Mesendoderm (in vitro differentiated cells): ENCODE data around the gene ARHGEF10L.

Experiments
- DNase-seq: peaks from one replicate; pipeline ENCODE4 v3.0.0; 2013
- H2AK5ac ChIP-seq: 2 replicates; pipeline ENCODE4 v1.6.1; 2013; ENCODE audit warnings: low read length, inconsistent platforms
- H2BK120ac ChIP-seq: 2 replicates; pipeline ENCODE4 v1.6.1; 2013; ENCODE audit warnings: low read depth, mild to moderate bottlenecking, low read length, moderate library complexity, mixed read lengths
- H2BK15ac ChIP-seq: replicated peaks from 2 replicates; pipeline ENCODE4 v1.6.1; 2013; ENCODE audit warnings: low read depth, mild to moderate bottlenecking, moderate library complexity
- H2BK5ac ChIP-seq: 2 replicates; pipeline ENCODE4 v1.6.1; 2013; ENCODE audit warnings: low read length, inconsistent platforms
- H3K18ac ChIP-seq: 2 replicates; pipeline ENCODE4 v1.6.1; 2013; ENCODE audit warnings: mild to moderate bottlenecking, low read length, mixed read lengths
- H3K23ac ChIP-seq: one replicate; pipeline ENCODE4 v1.6.1; 2013; ENCODE audit warnings: low read length
- H3K27ac ChIP-seq: 2 replicates; pipeline ENCODE4 v1.5.1; 2013; ENCODE audit warnings: low read depth, mild to moderate bottlenecking, inconsistent platforms, low read length, moderate library complexity
- H3K27me3 ChIP-seq: 2 replicates; pipeline ENCODE4 v1.6.1; 2013; ENCODE audit warnings: low read length, control low read depth, mild to moderate bottlenecking, inconsistent platforms; ENCODE audit not compliant: insufficient read depth, poor library complexity
- H3K36me3 ChIP-seq: 2 replicates; pipeline ENCODE4 v1.6.1; 2013; ENCODE audit warnings: low read length, inconsistent platforms; ENCODE audit not compliant: control insufficient read depth, insufficient read depth
- H3K4ac ChIP-seq: one replicate; pipeline ENCODE4 v1.6.1; 2013; ENCODE audit warnings: low read depth, mild to moderate bottlenecking, low read length, moderate library complexity
- H3K4me1 ChIP-seq: 2 replicates; pipeline ENCODE4 v1.6.1; 2013; ENCODE audit warnings: low read depth, low read length, inconsistent platforms; ENCODE audit not compliant: control insufficient read depth
- H3K4me2 ChIP-seq: 2 replicates; pipeline ENCODE4 v1.6.1; 2013; ENCODE audit warnings: low read length
- H3K4me3 ChIP-seq: 2 replicates; pipeline ENCODE4 v1.5.1; 2013; ENCODE audit warnings: mild to moderate bottlenecking, low read length
- H3K56ac ChIP-seq: one replicate; pipeline ENCODE4 v1.6.1; 2013; ENCODE audit warnings: low read length
- H3K79me1 ChIP-seq: 2 replicates; pipeline ENCODE4 v1.6.1; 2013; ENCODE audit warnings: low read length, inconsistent platforms
- H3K79me2 ChIP-seq: 2 replicates; pipeline ENCODE4 v1.6.1; 2013; ENCODE audit warnings: mild to moderate bottlenecking, low read length; ENCODE audit not compliant: control insufficient read depth, insufficient read depth
- H3K9ac ChIP-seq: 2 replicates; pipeline ENCODE4 v1.6.1; 2013; ENCODE audit warnings: low read length, inconsistent platforms
- H4K5ac ChIP-seq: one replicate; pipeline ENCODE4 v1.6.1; 2013; ENCODE audit warnings: low read length
- H4K8ac ChIP-seq: one replicate; pipeline ENCODE4 v1.6.1; 2013; ENCODE audit warnings: low read depth, mild to moderate bottlenecking, control low read depth, low read length, moderate library complexity
- WGBS: extraction: QIAGEN DNeasy Blood & Tissue Kit; methylation state at CpG from one replicate; pipeline ENCODE4 v1.1.7; 2013; ENCODE audit warnings: low lambda C conversion rate, missing lambda C conversion rate; ENCODE audit not compliant: insufficient coverage; ENCODE audit errors: extremely low coverage; 5-methylcytosine and 5-hydroxymethylcytosine counted together

The ARHGEF10L gene

GRCh38 chr1:17700945-17701810 is 161.7 kb downstream of the ARHGEF10L start:
- Histone ChIP-seq H3K4me3 (no peak overlapping the region), H3K18ac (no peak overlapping the region)

GRCh38 chr1:17704176-17704575 is 164.7 kb downstream of the ARHGEF10L start:
- Histone ChIP-seq H3K4me3 (no peak overlapping the region), H3K18ac (no peak overlapping the region), H3K4ac (no peak overlapping the region), H3K79me2 (no peaks in the 10 kb centered on the region), H2AK5ac (no peak overlapping the region), H3K36me3 (no peaks in the 10 kb centered on the region), H3K56ac (no peak overlapping the region), H3K27ac (no peak overlapping the region), H2BK5ac (no peak overlapping the region), H4K5ac (no peak overlapping the region), H2BK120ac (no peak overlapping the region), H2BK15ac (no peak overlapping the region), H3K4me1 (no peaks in the 10 kb centered on the region), H3K27me3 (no peaks in the 10 kb centered on the region), H4K8ac (no peak overlapping the region), H3K4me2 (no peak overlapping the region), H3K23ac (no peak overlapping the region), H3K9ac (no peak overlapping the region), H3K79me1 (no peaks in the 10 kb centered on the region)
- no CpG with 5 or more reads among the region's 7 CpGs for WGBS
- peak; percentile 82 for DNase-seq

More at GRCh38 chr1:17700945-17701810, 161.7 kb downstream of the ARHGEF10L start:
- no peak overlapping the region for H4K8ac ChIP-seq
- H3K27me3 ChIP-seq: no peaks in the 10 kb centered on the region
- H3K4me1 ChIP-seq: no peaks in the 10 kb centered on the region
- H2BK5ac ChIP-seq: no peak overlapping the region
- no peak overlapping the region for H3K4ac ChIP-seq
- no peak overlapping the region for H3K9ac ChIP-seq
- no peak overlapping the region for H3K4me2 ChIP-seq
- WGBS: no CpG with 5 or more reads among the region's 21 CpGs
- H3K36me3 ChIP-seq: no peaks in the 10 kb centered on the region
- no peak for DNase-seq
- H3K23ac ChIP-seq: no peak overlapping the region
- H3K79me1 ChIP-seq: no peaks in the 10 kb centered on the region
- no peak overlapping the region for H3K56ac ChIP-seq
- no peak overlapping the region for H3K27ac ChIP-seq
- H2AK5ac ChIP-seq: no peak overlapping the region
- no peak overlapping the region for H2BK15ac ChIP-seq
- no peak overlapping the region for H2BK120ac ChIP-seq
- H3K79me2 ChIP-seq: no peaks in the 10 kb centered on the region
- no peak overlapping the region for H4K5ac ChIP-seq

- no peak overlapping the region for H4K5ac ChIP-seq
- no peaks in the 10 kb centered on the region for H3K4me1 ChIP-seq
- no peak overlapping the region for H2BK5ac ChIP-seq
- no peak overlapping the region for H3K9ac ChIP-seq
- H3K4me2 ChIP-seq: no peak overlapping the region
- H3K56ac ChIP-seq: no peak overlapping the region
- no peak overlapping the region for H3K27ac ChIP-seq
- no peak overlapping the region for H3K4me3 ChIP-seq
- H2AK5ac ChIP-seq: no peak overlapping the region
- H3K23ac ChIP-seq: no peak overlapping the region
- no peak overlapping the region for H2BK120ac ChIP-seq
- H4K8ac ChIP-seq: no peak overlapping the region
- H3K18ac ChIP-seq: no peak overlapping the region
- H2BK15ac ChIP-seq: no peak overlapping the region
- no peak overlapping the region for H3K4ac ChIP-seq
- H3K79me1 ChIP-seq: no peaks in the 10 kb centered on the region
- DNase-seq: no peak
- no peaks in the 10 kb centered on the region for H3K27me3 ChIP-seq
- no CpG with 5 or more reads among the region's 10 CpGs for whole genome bisulfite sequencing
- no peaks in the 10 kb centered on the region for H3K36me3 ChIP-seq
- H3K79me2 ChIP-seq: no peaks in the 10 kb centered on the region
Observed at GRCh38 chr1:17706445-17706844, 166.9 kb downstream of the ARHGEF10L start.

- Histone ChIP-seq H4K8ac (no peak overlapping the region), H2BK15ac (no peak overlapping the region), H3K4me2 (no peak overlapping the region), H3K27me3 (no peaks in the 10 kb centered on the region), H3K79me2 (no peaks in the 10 kb centered on the region), H4K5ac (no peak overlapping the region), H2BK120ac (no peak overlapping the region), H3K4me3 (no peak overlapping the region), H3K79me1 (no peaks in the 10 kb centered on the region), H3K36me3 (no peaks in the 10 kb centered on the region), H2BK5ac (no peak overlapping the region), H3K23ac (no peak overlapping the region), H3K56ac (no peak overlapping the region), H3K4ac (no peak overlapping the region), H3K4me1 (no peaks in the 10 kb centered on the region), H2AK5ac (no peak overlapping the region), H3K27ac (no peak overlapping the region), H3K9ac (no peak overlapping the region), H3K18ac (no peak overlapping the region)
- WGBS: no CpG with 5 or more reads among the region's 3 CpGs
- no peak for DNase-seq
Observed at GRCh38 chr1:17709981-17710380, 170.5 kb downstream of the ARHGEF10L start.

- Histone ChIP-seq H3K79me1 (no peaks in the 10 kb centered on the region), H3K56ac (no peak overlapping the region), H3K18ac (no peak overlapping the region), H2BK120ac (no peak overlapping the region), H2BK15ac (no peak overlapping the region), H4K5ac (no peak overlapping the region), H3K27ac (no peak overlapping the region), H2BK5ac (no peak overlapping the region), H3K4ac (no peak overlapping the region), H3K4me1 (no peaks in the 10 kb centered on the region), H3K9ac (no peak overlapping the region), H3K36me3 (no peaks in the 10 kb centered on the region), H4K8ac (no peak overlapping the region), H3K79me2 (no peaks in the 10 kb centered on the region), H3K27me3 (no peaks in the 10 kb centered on the region), H3K23ac (no peak overlapping the region), H3K4me2 (no peak overlapping the region), H2AK5ac (no peak overlapping the region), H3K4me3 (no peak overlapping the region)
- no CpG with 5 or more reads among the region's 4 CpGs for WGBS
- DNase-seq: no peak
Observed at GRCh38 chr1:17710889-17711576, 171.5 kb downstream of the ARHGEF10L start.
